Urothelium cell line (cell line): ENCODE data around the gene IFT57.
"Not testable (repeated sequence)": the region's sequence is repeated elsewhere in the genome, so short reads cannot be mapped to it uniquely, and the experiment has no call there.

Experiments
- DNase-seq: peaks from one replicate; pipeline ENCODE4 v3.0.0; 2011; ENCODE audit warnings: low spot score, mixed read lengths
- FAIRE-seq: peaks from 2 replicates; lab custom pipeline; 2011; peaks lifted over from hg19 to GRCh38; lab: Jason Lieb, UNC

IFT57 gene

DNA sequence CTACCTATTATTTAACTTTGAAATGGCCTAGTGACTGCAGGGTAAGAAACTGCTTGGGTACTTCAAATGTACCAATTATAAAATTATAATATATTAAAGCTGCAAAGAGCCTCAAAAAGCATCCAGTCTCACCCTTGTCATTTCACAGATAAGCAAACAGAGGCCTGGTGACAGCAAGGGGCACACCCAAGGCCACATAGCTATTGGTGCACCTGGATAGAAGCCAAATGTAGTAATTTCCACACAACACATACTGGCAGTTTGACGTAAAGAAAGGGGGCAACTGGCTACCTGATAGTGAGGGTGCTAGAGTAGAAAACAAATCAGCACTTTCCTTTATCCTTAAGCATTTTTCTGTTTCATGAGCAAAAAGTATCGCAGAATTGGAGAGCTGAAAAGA is 51.1 kb downstream of the IFT57 start:
- DNase-seq (no peak), FAIRE-seq (no peak)

DNA sequence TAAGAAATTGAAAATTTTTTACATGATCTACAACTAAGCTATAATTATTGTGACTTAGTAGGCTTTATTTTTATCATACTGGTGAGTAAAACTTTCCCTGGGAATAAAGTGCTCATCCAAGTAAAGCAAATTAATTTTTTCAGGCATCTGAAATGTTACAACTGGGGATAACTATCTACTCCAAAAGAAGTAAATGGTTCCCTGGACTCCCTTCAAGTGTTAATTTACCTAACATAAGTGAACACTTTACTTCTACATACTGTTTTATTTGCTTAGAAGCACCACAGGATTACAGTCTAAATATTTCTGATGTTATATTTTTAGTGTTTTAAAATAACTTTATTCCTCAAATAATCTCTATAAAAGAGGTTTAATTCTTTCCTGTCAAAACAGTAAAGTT is 57.8 kb downstream of the IFT57 start:
- DNase-seq (no peak), FAIRE-seq (no peak)

DNA sequence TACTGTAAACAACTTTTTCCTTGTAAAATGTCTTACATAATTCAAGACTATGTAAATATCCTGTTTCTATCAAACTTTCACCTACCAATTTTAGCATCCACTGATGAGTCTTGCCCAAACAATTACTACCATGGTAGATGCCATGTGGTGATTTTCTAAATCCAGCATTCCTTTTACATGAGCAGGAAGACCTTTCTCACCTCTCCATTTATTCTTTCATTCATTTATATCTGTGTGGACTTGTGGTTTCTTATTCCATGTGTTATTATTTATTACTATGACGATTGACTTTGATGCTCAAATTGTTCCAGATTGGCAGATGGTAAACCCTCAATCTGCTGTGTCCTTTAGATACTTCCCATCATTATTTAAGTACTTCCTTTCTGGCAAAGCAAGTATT is 62.4 kb downstream of the IFT57 start:
- DNase-seq (no peak), FAIRE-seq (no peak)

DNA sequence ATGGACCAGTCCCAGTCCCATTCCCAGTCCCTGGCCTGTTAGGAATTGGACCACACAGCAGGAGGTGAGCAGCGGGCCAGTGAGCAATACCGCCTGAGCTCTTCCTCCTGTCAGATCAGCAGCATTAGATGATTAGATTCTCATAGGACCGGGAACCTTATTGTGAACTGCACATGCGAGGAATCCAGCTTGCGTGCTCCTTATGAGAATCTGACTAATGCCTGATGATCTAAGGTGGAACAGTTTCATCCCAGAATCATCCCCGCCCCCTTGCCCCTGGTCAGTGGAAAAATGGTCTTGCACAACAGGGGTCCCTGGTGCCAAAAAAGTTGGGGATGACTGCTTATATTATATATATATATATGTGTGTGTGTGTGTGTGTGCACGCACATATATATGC is 63.1 kb downstream of the IFT57 start:
- DNase-seq (no peak), FAIRE-seq (no peak)

DNA sequence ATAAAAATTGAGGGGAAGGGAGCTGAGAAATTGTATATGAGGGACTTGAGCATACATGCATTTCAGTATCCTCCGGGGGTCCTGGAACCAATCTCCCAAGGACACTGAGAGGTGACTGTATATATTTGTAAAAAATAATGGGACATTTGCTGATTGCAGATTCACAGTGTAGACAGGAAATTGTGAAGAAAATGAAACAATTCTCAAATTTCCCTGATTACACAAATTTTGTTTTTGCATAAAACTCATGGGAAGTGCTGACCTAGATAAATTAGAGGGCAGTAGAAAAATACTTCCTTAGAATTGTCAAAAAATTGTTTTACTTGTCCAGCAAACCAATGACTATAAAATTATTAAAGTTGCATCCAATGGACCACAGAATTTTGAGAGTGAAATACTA is 64.0 kb downstream of the IFT57 start:
- no peak for FAIRE-seq
- DNase-seq, result no peak

DNA sequence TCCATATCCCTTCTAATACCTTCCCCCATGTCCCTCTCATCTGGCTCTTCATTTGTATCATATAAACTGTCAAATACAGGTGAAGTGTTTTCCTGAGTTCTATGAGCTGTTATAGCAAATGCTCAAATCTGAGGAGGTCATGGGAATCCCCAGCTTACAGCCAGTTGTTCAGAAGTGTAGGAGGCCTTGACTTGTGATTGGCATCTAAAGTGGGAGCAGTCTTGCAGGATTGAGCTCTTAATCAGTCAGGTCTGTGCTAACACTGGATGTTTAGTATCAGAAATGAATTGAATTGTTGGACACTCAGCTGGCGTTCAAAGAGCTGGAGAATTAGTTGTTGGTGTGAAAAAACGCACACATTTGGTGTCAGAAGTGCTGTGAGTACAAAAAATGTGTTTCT is 65.0 kb downstream of the IFT57 start:
- FAIRE-seq (peak; percentile 55), DNase-seq (no peak)

DNA sequence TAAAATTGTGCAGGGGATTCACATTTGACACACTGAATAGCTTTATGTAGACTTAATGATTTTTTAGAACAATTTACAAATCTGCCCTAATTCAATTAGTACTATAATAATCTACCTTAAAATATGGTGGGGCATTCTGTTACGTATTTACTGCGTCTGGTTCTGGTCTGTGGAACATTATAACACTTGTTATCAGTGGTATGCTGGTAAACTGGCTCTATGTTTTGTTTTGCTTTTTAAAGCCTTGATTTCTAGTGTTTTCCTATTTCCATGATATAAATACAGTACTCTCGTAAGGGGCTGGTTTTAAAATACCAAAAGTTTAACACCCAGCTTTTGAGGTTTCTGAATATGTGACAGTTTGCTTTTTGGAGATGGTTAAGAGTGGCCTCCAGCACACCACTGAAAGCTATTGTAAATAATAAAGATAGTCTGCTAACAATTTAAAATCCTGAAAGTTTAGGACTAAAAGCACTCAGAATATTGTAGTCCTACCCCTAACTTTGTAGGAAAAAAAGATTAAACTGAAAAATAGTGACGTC is 65.8 kb downstream of the IFT57 start:
- DNase-seq, result no peak
- no peak for FAIRE-seq

DNA sequence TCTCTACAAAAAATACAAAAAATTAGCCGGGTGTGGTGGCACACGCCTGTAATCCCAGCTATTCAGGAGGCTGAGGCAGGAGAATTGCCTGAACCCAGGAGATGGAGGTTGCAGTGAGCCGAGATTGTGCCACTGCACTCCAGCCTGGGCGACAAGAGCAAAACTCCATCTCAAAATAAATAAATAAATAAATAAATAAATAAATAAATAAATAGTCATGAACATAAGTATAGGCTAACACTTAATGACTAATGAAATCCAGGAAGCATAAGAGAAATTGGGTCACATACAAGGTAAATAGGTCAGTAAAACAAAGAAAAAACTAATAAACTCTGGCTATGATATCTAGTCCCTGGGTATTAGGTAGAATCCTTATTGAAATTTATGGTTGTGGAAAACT is 66.6 kb downstream of the IFT57 start:
- not testable (repeated sequence) for FAIRE-seq, DNase-seq

DNA sequence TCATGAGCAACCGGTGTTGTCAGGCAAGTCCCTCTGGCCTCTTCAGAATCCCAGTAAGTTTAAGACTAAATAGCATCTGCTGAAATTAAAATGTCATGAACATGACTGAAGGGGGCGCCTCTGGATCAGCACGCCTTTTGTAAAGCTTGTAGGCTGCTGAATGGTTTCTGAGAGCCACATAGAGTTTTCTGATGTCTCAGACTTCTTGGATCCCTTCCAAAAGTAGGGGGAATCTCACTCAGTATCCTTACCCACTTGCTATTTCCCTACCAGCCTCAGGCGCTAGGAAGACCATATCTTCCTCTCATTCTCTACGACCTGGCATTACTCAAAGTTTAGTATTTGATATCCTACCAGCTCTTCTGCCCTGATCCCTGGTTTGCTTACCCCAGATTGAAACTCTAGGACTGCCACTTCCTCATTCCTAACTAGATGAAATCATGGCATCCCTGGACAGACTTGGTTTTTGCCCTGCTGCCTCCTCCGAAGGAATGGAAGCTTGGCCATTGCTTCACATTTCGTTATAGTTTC is 68.7 kb downstream of the IFT57 start:
- no peak for FAIRE-seq
- peak; percentile 46 for DNase-seq

DNA sequence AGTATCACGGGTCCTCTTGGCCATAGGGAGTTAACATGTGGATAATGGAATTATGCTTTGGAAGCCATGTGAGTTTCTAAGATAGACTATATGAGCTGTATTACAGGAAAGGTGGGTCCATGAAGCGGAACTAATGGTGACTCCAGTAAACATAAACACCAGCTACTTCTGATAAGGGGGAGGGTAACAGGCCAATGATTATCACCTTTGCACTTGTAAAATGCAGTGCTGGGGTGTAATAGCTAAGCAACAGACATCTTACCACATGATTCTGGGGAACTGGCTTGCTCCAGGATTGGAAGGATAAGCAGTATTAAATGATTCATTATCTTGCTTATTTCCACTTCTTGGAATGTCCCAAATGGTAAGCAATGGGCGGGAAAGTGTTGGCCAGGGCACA is 70.0 kb downstream of the IFT57 start:
- DNase-seq (no peak), FAIRE-seq (no peak)

DNA sequence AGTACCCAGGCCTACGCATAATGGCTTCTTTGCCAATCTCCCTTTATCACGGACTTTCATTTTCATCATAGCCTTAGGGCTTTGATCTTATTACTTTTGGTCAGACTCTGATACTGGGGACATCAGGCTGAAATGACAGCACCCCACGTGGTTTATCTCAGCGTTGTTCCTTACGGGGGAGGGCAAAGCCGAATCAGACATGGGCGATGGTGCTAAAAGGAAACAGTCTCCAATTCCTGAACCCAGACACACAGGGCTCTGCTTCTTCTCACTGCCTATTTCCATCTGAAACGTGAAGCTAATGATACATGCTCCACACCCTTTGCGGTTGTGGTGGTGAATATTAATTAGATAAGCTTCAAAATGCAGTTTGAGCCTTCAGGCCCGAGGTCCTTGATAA is 72.0 kb downstream of the IFT57 start:
- DNase-seq (no peak), FAIRE-seq (no peak)

DNA sequence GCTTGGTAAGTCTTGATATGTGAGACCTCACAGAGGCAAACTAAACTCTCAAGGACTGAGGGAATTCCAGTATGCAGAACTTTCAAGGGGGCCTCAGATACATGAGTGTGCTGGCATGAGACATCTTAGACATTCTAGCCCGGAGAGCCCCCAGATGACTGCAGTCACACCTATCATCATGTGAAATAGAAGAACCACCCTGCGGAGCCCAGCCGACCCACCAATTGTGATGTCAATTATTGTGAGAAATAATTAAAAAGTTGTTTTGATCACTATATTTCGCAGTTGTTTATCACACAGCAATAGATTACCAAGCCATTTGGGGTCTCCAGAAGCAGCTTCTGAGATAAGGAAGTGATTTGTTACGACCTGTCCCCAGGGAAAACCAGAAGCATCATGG is 76.1 kb downstream of the IFT57 start:
- FAIRE-seq (no peak), DNase-seq (no peak)

DNA sequence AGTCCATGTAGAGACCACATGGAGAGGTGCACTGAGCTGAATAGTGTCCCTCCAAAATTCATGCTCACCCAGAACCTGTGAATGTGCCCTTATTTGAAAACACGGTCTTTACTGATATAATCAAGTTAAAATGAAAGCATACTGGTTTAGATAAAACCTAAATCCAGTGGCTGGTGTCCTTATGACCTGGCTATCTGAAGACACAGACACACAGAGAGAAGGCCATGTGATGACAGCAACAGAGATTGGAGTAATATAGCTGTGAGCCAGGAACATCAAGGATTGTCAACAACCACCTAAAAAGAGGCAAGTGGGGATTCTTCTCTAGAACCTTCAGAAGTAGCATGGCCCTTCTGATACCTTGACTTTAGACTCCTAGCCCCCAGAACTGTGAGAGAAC is 76.6 kb downstream of the IFT57 start:
- DNase-seq, result no peak
- FAIRE-seq, result no peak

DNA sequence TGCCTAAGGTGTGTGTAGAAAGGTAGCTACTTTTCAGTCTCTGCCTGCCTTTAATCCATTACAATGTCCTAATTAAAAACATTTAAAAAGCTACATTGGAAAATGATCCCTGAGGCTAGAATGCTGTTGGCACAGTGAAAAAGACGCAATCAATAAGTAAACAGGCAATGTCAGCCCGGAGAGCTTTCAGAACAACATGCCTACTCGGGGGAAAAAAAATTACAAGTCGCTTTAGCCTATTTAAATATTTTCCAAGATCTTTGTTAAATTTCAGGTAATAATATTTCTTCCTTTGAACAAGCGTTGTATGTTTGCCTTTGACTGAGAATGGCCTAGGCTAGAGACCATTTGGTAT is 84.8 kb downstream of the IFT57 start:
- DNase-seq (no peak), FAIRE-seq (no peak)

DNA sequence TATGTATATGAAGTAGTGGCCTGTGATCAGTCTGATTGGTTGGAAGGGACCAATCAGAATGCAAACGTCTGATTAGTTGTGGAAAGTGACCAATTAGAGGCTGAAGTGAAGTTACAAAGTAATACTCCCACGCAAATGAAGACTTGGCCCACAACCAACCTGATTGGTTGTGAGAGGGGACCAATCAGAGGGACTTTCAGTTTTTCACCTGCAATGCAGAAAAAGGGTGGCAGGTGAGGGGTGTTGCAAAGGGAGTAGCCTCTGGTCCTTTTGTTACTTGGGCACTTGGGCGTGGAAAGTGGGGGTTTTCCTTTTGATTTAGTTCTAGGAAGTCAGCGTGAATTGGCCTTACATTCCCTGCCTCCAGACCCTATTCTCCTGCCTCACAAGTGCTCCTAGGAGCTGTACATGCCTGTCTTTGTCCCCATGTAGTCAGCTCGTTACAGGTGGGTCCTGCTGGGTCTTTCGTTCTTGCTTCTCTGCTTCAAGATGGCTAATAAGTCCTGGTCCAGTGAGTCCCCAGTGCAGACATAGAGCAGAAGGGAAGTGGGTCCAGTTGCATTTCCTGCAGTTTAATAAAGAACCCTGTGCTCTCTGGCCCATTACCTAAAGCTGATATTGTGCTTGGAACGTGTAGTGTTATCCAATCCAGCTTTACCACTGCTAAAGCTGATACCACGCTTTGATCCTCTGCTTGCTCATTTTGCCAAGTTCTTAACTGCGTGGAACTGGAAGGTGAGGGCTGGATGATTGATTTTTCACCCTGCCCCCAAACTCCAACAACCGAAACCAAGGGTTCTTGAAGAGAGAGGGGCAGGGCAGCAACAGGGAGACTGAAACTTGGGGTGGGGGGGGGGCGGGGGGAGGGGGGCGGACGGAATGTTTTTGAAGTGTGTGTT is 85.4 kb downstream of the IFT57 start:
- DNase-seq (no peak), FAIRE-seq (no peak)

DNA sequence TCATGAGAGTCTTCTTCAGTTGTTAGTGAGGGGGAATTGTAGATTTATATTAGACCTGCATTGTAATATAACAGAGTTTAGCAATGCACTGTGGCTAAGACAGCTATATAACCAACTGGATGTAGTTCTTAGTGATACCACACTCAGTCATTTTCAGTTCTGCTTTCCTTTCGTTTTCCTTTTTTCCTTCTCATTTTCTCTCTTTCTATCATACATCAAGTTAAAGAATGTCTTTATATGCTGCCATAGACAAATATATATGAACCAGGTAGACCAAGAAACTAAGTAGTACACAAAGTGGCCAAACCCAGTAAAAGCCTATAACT is 87.7 kb downstream of the IFT57 start:
- DNase-seq (no peak), FAIRE-seq (no peak)

DNA sequence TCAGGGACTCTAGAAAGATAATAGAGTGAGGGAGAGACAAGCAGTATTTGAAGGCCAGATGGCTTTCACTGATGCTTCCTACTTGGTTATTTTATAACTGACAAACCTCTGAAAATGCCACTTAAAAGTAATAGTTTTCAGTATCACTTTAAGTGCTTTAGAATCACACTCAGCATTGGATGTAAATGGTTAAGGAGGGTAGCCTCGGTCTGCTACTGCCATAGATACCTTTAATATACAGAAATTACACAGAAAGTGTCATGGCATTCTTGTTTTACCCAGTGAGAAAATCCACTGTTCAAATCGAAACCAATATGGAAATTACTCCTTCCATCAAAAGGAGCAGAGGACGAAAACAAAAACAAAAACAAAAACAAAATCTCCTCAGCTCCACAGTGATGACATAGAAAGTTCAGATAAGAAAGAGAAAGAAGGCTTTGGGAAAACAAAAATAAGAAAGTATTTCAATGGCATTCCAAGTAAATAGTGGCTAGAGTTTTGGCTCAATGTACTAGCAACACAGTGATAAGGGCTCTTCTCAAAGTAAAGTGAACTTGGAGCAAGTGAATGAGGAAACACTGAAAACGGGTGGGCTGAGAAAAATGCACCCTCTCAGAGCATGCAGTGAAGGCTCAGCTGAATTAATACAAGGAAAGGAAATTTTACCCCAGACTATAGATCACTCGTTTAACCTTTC is 88.2 kb downstream of the IFT57 start:
- FAIRE-seq (no peak), DNase-seq (no peak)

DNA sequence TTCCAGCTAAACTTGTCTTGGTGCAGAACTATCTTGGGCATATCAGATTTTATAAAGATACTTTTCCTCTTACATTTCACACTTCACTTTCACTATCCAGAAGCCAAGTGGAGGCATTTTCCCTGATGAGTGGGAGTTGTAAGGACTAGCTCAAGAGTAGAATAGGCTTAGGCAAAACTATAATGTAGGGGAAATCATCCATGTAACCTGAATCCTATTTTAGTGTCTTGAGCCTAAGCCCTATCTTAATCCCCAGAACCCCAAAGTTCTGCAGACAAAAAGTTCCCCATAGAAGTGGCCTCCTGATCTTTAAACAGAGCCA is 89.2 kb downstream of the IFT57 start:
- DNase-seq (no peak), FAIRE-seq (no peak)

DNA sequence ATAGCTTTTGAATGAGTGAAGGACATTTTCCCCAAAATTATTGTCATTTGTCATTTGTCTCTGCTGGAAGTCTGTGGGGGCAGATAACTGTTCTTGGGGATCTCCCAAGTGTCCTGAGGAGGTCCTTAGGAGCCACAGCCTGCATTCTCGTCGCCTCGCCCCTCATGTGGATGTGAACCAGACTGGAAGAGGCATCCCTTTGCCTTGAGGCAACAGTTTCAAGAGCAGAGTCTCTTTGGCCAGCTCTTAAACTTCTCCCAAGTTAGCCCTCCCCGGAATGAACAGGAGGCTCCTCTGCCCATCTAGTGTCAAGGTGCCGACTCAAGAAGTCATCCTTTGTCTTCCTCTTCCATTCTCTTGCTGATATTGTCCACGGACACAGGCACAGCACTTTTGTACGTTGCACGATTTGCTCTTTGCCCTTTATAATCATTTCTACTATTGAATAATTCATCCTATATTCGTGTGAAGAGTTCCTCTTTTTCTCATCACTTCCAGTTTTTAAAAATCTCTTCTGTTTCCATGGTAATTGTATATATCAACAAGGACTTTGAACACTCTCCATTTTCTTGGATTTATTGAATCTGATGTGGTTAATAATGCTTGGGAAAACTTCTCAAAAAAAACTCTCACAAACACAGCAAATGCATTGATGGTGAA is 90.6 kb downstream of the IFT57 start:
- DNase-seq (no peak), FAIRE-seq (no peak)

DNA sequence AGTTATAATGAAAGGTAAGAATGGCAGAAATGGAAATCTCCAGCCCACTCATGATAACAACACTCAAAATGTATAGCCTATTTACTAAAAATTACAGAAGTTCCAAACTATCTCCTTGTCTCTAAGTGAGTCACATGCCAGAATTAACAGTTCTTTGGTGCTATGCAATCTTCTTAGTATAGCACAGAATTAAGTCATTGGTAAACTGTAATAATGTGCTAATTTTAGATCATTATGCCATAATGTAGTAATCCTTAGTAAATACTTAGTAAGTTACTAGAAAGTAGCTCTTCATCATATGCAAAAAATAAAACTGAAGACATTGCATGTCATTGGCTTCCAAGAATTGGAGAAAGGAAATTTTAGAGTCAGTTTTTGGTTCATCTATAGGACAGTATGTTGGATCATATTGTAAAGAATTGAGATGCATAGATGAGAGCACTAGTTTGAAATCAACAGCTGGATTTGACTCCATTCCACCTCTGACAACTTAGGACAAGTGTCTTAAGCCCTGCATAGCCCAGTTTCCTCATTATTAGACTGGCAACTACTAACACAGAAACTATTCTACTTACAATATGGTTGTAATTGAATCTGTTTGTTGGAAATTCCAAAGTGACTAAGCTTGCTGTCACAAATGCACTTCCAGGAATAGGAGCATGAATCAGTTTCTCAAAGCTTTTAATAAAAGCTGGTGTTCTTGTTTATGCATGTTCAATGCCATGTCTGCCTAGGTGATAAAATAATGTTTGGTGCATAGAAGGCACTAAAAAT is 91.3 kb downstream of the IFT57 start:
- peak; percentile 25 for DNase-seq
- FAIRE-seq, result no peak

DNA sequence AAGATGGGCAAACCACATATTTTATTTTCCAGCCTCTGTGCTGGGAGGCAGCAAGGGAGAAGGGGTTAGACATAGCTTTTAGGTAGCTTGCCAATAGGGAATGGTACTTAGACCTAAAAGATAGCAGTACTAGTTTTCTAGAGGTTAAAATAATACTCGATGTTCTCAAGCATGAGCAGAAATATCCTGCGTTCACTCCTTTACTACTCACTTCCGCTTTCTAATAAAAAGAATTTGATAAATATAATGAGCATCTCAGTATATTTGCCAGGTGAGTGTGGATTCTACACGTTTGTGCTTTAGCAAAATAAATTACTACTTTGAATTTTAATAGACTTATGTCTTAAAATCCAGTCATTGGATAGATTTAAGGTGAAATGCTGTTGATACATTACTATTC is 92.0 kb downstream of the IFT57 start:
- DNase-seq, result no peak

More for the DNA sequence above, 92.0 kb downstream of the IFT57 start:
- FAIRE-seq, result no peak
